ENCODE measurements around the gene PLCG2. TPM values are rescaled to one million over a fixed set of nuclear protein-coding genes. Genes with fewer than 3 reads are reported as not detected.
"Not testable (repeated sequence)": the region's sequence is repeated elsewhere in the genome, so short reads cannot be mapped to it uniquely, and the experiment has no call there.

PLCG2 gene
- total RNA-seq, 1 donor from 2014 or later: 47.7 TPM

- ATAC-seq: no peak
- Histone ChIP-seq H3K27me3 (ENCODE audit: low read depth) (no peaks in the 10 kb centered on the region), H3K36me3 (no peaks in the 10 kb centered on the region), H3K27ac (no peak overlapping the region), H3K9me3 (peaks cover 10% of the 10 kb centered on the region), H3K4me3 (no peak overlapping the region), H3K4me1 (no peaks in the 10 kb centered on the region)
- intact Hi-C loops (cut with DNase I): no loop called here
- no peak for TF ChIP-seq CTCF (IDR thresholded peaks at IDR 0.05)
- DNase-seq: no peak
These were observed 196.5 kb downstream of the PLCG2 start for GRCh38 chr16:81975637-81976036.

GRCh38 chr16:81977335-81977942, 198.3 kb downstream of the PLCG2 start:
- H3K9me3 ChIP-seq; DNase-seq; H3K27ac ChIP-seq; ATAC-seq; H3K4me3 ChIP-seq; H3K4me1 ChIP-seq; H3K27me3 ChIP-seq (ENCODE audit: low read depth); intact Hi-C loops (cut with DNase I); H3K36me3 ChIP-seq: not testable (repeated sequence)

- Histone ChIP-seq H3K4me1 (no peaks in the 10 kb centered on the region), H3K36me3 (no peaks in the 10 kb centered on the region), H3K27me3 (ENCODE audit: low read depth) (no peaks in the 10 kb centered on the region), H3K4me3 (no peak overlapping the region), H3K9me3 (no peaks in the 10 kb centered on the region), H3K27ac (no peak overlapping the region)
- no peak for TF ChIP-seq CTCF (IDR thresholded peaks at IDR 0.05)
- intact Hi-C loops (cut with DNase I): no loop called here
- DNase-seq: no peak
- ATAC-seq: no peak
These were observed 208.0 kb downstream of the PLCG2 start for GRCh38 chr16:81987121-81987520.

GRCh38 chr16:81987706-81988105, 208.6 kb downstream of the PLCG2 start:
- DNase-seq: no peak
- intact Hi-C loops (cut with DNase I): no loop called here

GRCh38 chr16:81992859-81993258, 213.8 kb downstream of the PLCG2 start:
- ATAC-seq: no peak

More at GRCh38 chr16:81987706-81988105, 208.6 kb downstream of the PLCG2 start:
- Histone ChIP-seq H3K4me1 (no peaks in the 10 kb centered on the region), H3K27ac (no peak overlapping the region), H3K27me3 (ENCODE audit: low read depth) (no peaks in the 10 kb centered on the region), H3K36me3 (no peaks in the 10 kb centered on the region), H3K4me3 (no peak overlapping the region), H3K9me3 (no peaks in the 10 kb centered on the region)
- ATAC-seq: no peak
- TF ChIP-seq CTCF (IDR thresholded peaks at IDR 0.05): no peak

More at GRCh38 chr16:81992859-81993258, 213.8 kb downstream of the PLCG2 start:
- no peak for TF ChIP-seq CTCF (IDR thresholded peaks at IDR 0.05)
- Histone ChIP-seq H3K27ac (no peak overlapping the region), H3K4me3 (no peak overlapping the region), H3K36me3 (no peaks in the 10 kb centered on the region), H3K27me3 (ENCODE audit: low read depth) (no peaks in the 10 kb centered on the region), H3K4me1 (peaks cover 15% of the 10 kb centered on the region), H3K9me3 (no peaks in the 10 kb centered on the region)
- intact Hi-C loops (cut with DNase I): no loop called here
- no peak for DNase-seq
